NT2/D1 (cell line): ENCODE data around the gene LYZL1.

Source experiments
- DNase-seq: peaks from one replicate; pipeline ENCODE4 v3.0.0-alpha.2; 2011; ENCODE audit warnings: low read depth, low spot score
- H3K27me3 ChIP-seq: 2 replicates; pipeline ENCODE4 v1.6.0; 2011; ENCODE audit warnings: mild to moderate bottlenecking; ENCODE audit not compliant: insufficient read length, insufficient read depth
- H3K36me3 ChIP-seq: 2 replicates; pipeline ENCODE4 v1.6.1; 2011; ENCODE audit warnings: mild to moderate bottlenecking, low read length, mixed read lengths; ENCODE audit not compliant: insufficient read depth, insufficient read length
- H3K4me1 ChIP-seq: 2 replicates; pipeline ENCODE4 v1.5.1; 2011; ENCODE audit not compliant: insufficient read depth, insufficient read length
- H3K4me3 ChIP-seq: 2 replicates; pipeline ENCODE4 v1.5.1; 2011; ENCODE audit warnings: low read depth; ENCODE audit not compliant: insufficient read length
- H3K9ac ChIP-seq: 2 replicates; pipeline ENCODE4 v1.6.0; 2011; ENCODE audit warnings: low read depth; ENCODE audit not compliant: insufficient read length
- H3K9me3 ChIP-seq: 2 replicates; pipeline ENCODE4 v1.5.1; 2011; ENCODE audit warnings: mild to moderate bottlenecking, low read length; ENCODE audit not compliant: insufficient read depth
- SUZ12 ChIP-seq: IDR thresholded peaks from 2 replicates; pipeline ENCODE4 v1.6.1; 2011; ENCODE audit not compliant: insufficient read length, insufficient read depth; ENCODE audit errors: extremely low read depth
- YY1 ChIP-seq: IDR thresholded peaks from 2 replicates; pipeline ENCODE4 v1.6.1; 2011; ENCODE audit not compliant: insufficient read length, insufficient read depth
- ZNF274 ChIP-seq: IDR thresholded peaks from 2 replicates; pipeline ENCODE4 v1.6.1; 2011; ENCODE audit warnings: mild to moderate bottlenecking, low read depth, low read length

The LYZL1 gene

GRCh38 chr10:29245476-29245875 lies 43.4 kb upstream of the LYZL1 start:
- DNase-seq = no peak
- Histone ChIP-seq H3K9me3 (peaks cover 17% of the 10 kb centered on the region; the same call in 1 of the 2 replicates), H3K36me3 (no peaks in the 10 kb centered on the region), H3K9ac (no peak overlapping the region), H3K4me1 (no peaks in the 10 kb centered on the region), H3K27me3 (no peaks in the 10 kb centered on the region), H3K4me3 (no peak overlapping the region)
- TF ChIP-seq ZNF274 (no peak), SUZ12 (no peak), YY1 (no peak)

GRCh38 chr10:29246449-29246848 lies 42.4 kb upstream of the LYZL1 start:
- Histone ChIP-seq H3K9ac (no peak overlapping the region), H3K4me3 (no peak overlapping the region), H3K27me3 (no peaks in the 10 kb centered on the region), H3K36me3 (no peaks in the 10 kb centered on the region), H3K4me1 (no peaks in the 10 kb centered on the region), H3K9me3 (peaks cover 17% of the 10 kb centered on the region; the same call in 1 of the 2 replicates)
- no peak for DNase-seq
- no peak for TF ChIP-seq YY1
- no peak for TF ChIP-seq ZNF274
- no peak for TF ChIP-seq SUZ12

- Histone ChIP-seq H3K4me3 (no peak overlapping the region), H3K4me1 (no peaks in the 10 kb centered on the region), H3K9me3 (peaks cover 17% of the 10 kb centered on the region; the same call in 1 of the 2 replicates), H3K9ac (no peak overlapping the region), H3K36me3 (no peaks in the 10 kb centered on the region), H3K27me3 (no peaks in the 10 kb centered on the region)
- TF ChIP-seq ZNF274 (no peak), YY1 (no peak), SUZ12 (no peak)
- DNase-seq = no peak
These were observed 40.7 kb upstream of the LYZL1 start for GRCh38 chr10:29248158-29248557.

- Histone ChIP-seq H3K4me3 (no peak overlapping the region), H3K4me1 (no peaks in the 10 kb centered on the region), H3K9me3 (peaks cover 10% of the 10 kb centered on the region; the same call in 1 of the 2 replicates), H3K9ac (no peak overlapping the region), H3K27me3 (no peaks in the 10 kb centered on the region), H3K36me3 (no peaks in the 10 kb centered on the region)
- DNase-seq = no peak
- TF ChIP-seq ZNF274 = no peak
- TF ChIP-seq YY1 = no peak
- no peak for TF ChIP-seq SUZ12
These were observed 39.9 kb upstream of the LYZL1 start for GRCh38 chr10:29249018-29249417.

GRCh38 chr10:29250066-29250465 lies 38.8 kb upstream of the LYZL1 start:
- Histone ChIP-seq H3K36me3 (no peaks in the 10 kb centered on the region), H3K9me3 (peaks cover 10% of the 10 kb centered on the region; the same call in 1 of the 2 replicates), H3K4me1 (no peaks in the 10 kb centered on the region), H3K27me3 (no peaks in the 10 kb centered on the region), H3K4me3 (no peak overlapping the region), H3K9ac (no peak overlapping the region)
- DNase-seq = no peak
- no peak for TF ChIP-seq ZNF274
- TF ChIP-seq YY1 = no peak
- TF ChIP-seq SUZ12 = no peak

- Histone ChIP-seq H3K9me3 (peaks cover 10% of the 10 kb centered on the region; the same call in 1 of the 2 replicates), H3K4me1 (peaks cover 3% of the 10 kb centered on the region), H3K4me3 (no peak overlapping the region), H3K27me3 (no peaks in the 10 kb centered on the region), H3K9ac (no peak overlapping the region), H3K36me3 (no peaks in the 10 kb centered on the region)
- DNase-seq = no peak
- no peak for TF ChIP-seq YY1
- no peak for TF ChIP-seq ZNF274
- no peak for TF ChIP-seq SUZ12
These were observed 35.8 kb upstream of the LYZL1 start for GRCh38 chr10:29252811-29253689.

- H3K27me3 ChIP-seq = no peaks in the 10 kb centered on the region
- H3K4me1 ChIP-seq = peaks cover 3% of the 10 kb centered on the region
- H3K9ac ChIP-seq = no peak overlapping the region
- H3K36me3 ChIP-seq = no peaks in the 10 kb centered on the region
- H3K9me3 ChIP-seq = peaks cover 10% of the 10 kb centered on the region; the same call in 1 of the 2 replicates
- no peak overlapping the region for H3K4me3 ChIP-seq
- DNase-seq = no peak
- no peak for TF ChIP-seq YY1
- TF ChIP-seq SUZ12 = no peak
- no peak for TF ChIP-seq ZNF274
These were observed 35.2 kb upstream of the LYZL1 start for GRCh38 chr10:29253690-29254029.
